NCI-H69 (cell line): ENCODE results near the gene FMO3.
A peak's percentile ranks its signal among the peaks of the same experiment; 100 is the strongest.

ENCODE experiments used
- DNase-seq: peaks from one replicate; lab custom pipeline; 2025; lab: John Stamatoyannopoulos, UW

The FMO3 gene

DNA sequence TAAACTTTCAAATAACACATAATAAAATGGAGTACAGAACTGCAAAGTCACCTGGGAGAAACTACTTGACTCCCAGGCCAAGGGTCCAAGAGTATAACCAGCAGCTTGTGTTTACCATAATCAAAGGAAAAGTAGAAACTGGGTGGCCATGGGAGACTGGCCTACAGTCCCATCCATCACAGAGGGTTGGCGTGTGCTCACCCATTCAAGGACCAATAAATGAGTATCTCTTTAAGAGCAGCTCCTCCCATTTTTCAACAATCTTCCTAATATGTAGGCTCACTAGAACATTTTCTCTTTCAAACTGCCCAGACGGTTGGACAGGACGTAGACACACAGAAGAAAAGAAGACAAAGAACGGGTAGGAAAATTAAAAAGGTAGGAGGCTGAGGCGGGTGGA, at the start of gene FMO3:
FMO3 (plus strand) TSS at position 302 of the 400 bp plus-strand sequence. CDS start 1,754 bp downstream, outside the sequence.
- no peak for DNase-seq

DNA sequence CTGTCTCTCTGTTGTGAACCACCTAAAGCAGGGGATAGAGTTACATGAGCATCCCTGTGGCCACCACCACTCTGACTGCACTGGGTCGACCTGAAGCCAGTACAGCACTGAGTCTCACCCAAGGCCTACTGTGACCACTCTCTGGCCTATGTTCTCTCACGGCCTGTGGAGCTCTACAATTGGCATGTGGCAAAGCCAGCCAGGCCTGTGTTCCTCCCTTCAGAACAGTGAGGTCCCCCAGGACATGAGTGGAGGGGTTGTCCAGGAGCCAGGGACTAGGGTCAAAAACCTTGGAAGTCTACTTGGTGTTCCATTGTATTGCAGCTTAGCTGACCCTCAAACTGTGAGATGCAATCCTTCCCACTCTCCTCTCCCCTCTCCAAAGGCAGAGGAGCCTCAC, 42.7 kb upstream of the FMO3 start:
- no peak for DNase-seq

DNA sequence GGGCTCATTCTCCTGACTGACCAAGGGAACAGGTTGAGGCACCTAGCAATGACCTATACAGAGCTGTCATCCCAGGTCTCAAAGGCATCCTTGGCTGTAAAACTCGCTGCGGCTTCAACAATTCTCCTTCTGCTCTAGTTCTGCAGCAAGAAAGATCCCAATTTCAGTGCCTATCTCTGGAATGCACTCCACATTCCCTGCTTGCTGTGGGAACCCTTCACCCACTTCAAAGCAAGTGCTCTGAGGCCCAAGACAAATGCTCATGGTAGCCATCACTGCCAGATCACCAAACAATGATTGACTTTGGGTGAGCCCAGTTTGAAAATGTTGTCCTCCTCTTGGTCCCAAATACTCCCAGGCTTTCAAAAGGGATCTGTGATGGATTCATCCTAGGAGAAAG, 37.7 kb upstream of the FMO3 start:
- DNase-seq, result no peak

DNA sequence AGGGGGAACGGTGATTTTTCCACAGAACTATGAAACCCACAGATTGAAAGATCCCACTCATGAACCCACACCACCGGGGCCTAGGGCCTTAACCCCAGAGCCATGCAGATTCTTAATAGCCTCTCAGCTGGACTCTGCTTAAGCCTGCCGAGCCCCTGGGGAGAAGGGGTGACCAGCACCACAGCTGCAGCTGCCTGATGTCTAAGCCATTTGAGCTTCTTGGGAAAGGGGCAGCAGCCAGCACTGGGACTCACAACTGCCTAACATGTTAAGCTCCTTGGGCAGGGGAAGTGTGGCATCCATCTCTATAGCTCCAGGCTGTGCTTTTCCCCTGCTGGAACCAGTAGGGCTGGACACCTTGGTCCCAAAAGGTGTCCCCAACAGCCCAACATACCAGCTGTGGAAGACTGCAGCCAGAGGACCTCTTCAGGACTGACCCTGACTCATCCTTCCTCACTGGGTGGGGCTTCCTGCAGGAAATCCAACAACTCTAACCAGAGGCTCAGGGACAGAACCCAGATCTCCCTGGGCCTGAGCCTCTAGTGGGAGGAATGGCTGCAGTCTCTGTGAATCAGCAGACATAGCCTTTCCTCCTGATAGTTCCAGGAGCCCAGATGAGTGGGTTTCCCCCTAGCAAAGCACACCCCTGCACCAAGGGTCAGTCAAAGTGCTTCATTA, 34.6 kb upstream of the FMO3 start:
- DNase-seq, result no peak

DNA sequence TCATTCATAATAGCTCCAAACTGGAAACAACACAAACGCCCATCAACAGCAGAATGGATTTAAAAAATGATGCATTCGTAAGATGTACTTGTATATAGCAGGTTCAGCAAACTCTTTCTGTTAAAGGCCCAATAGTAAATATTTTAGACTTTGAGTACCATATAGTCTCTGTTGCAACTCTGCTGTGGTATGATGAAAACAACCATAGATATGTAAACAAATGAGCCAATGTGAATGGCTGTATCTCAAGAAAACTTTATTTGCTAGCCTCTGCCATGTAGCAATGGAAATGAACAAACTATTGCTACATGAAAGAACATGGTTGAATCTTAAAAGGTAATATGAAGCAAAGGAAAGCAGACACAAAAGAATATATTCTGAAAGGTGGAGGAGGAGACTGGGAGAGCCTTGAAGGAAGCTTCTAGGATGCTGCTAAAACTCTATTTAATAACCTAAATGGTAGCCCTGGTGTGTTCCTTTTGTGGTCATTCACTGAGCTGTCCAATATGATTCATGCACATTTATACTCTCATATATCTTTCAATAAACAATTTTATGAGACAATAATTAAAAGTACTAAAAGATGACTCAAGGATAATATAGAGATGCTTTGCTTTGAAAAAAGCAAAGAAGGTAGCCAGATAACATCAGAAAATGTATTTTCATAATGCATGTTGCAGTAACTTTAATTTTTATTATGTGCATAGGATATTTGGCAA, 29.1 kb upstream of the FMO3 start:
- DNase-seq, result no peak

DNA sequence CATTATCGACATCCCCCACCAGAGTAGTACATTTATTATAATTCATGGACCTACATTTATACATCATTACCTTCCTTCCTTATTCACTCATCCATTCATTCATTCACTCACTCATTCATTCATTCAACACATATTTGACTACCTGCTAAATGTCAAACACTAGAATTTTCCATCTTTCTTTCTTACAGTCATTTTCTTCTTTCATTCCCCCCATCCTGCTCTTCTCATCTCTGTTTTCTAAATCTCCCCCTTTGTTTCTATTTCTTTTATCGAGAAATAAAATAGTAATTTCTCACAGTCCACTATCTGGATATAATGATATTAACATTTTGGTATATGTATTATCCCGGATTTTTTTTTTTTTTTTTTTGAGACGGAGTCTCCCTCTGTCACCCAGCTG, 27.8 kb upstream of the FMO3 start:
- no peak for DNase-seq

DNA sequence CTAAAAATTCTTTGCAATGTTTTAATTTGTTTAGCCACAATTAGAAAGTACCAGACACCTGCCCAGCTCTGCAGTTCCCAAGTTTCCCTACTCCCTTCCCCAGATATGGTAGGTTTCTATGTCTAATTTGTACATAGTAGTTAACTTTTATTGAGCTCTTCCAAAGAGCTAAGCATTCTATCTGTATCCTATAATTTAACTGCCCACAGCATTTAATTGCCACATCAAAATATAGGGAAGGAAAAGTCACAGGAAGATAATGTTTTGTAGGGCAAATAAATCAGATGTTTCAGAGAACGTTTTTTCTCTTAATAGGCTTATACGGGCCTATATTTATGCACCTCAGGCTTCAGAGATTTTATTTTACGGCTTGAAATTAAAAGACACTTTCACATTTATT, 15.7 kb upstream of the FMO3 start:
- peak; percentile 9 for DNase-seq

DNA sequence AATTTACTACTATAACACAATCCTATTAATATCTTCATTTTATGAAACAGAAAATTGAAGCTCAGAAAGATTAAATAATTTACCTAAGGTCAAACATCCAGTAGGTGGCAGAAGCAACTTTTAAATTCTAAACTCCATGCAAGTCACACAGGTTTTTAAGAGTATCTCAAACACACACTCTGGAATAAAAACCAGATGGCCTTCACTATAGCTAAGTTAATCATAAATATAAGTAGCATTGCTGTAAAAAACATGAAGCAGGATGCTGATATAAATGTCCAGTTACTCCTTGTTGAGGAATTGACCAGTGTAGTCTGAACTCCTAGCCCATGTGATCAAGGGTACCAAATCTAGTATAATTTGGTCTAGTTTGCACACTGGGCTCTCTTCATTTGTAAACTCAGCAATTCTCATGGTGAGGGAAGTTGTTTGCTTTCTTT, 9.4 kb upstream of the FMO3 start:
- DNase-seq, result peak; percentile 8

DNA sequence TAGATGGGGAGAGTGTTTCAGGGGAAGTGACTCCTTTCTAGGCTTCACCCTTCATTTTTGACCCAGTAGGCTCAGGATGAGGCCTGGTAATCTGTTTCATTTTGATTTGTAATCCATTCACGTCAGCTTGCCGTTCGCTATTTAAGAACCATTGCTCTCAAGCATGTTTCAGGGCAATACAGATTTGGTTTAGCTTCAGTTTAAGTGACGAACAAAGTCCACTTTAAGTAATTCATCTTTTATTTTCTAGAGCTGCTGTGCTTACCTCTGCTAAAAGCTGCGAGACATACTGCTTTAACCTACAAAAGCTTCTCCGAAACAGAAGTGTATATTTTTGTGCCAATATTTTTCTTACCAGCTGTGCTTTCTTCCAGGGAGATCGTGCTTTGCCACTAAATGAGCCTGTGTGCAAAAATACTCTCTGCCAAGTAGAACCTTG, 8.9 kb upstream of the FMO3 start:
- DNase-seq, result no peak

DNA sequence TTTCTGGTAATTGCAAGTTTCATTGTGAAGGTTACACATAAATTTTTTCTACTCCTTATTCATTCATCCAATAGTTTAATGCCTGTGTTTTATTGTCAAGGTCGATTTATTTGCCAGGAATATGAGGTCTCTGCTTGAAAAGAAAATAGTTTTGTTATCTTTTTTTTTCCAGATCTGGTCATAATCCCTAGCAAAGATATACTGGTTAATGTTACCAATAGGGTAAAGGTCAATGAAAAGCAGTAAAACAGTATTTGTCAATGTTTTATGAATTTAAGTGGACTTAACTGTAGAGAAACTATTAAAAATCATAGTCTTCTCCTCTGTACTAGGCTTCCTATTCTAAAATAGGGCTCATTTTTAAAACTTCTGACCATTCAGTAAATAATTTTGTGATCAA, 8.1 kb upstream of the FMO3 start:
- no peak for DNase-seq

DNA sequence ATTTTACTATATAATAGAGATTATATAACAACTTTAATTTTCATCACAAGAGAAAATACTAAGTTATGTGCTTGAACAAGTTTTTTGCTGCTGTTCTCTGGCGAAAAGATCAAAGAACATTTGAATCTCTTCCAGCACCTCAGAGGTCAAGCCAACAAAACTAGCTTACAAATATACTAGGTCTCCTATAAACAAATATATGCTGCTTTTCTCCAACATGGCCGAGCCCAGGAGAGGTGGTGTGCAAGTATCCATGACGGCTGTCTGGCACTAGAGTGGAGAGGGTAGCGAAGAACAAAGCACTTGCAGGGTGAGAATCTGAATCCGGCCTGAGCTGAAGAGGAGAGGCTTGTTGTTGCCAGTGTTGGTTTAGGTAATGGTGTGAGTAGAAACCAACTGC, 7.5 kb upstream of the FMO3 start:
- no peak for DNase-seq

DNA sequence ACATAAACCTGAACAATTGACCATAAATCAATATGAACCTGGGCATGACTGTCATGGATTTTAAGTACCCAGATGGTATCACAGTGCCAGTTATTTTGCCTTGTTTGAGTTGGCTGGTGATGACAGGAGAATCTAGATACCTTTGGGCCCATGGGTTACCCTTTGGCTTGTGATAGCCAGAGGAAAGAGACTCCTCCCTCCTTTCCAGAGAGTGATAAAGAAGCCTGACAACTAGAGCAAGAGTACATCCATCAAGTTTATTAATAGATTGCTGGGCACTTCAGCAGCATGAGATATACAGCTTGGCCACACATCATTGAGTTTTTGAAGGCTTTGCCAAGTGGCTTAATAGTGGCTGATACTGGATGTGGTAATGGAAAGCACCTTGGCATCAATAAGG, 6.6 kb upstream of the FMO3 start:
- DNase-seq, result no peak

DNA sequence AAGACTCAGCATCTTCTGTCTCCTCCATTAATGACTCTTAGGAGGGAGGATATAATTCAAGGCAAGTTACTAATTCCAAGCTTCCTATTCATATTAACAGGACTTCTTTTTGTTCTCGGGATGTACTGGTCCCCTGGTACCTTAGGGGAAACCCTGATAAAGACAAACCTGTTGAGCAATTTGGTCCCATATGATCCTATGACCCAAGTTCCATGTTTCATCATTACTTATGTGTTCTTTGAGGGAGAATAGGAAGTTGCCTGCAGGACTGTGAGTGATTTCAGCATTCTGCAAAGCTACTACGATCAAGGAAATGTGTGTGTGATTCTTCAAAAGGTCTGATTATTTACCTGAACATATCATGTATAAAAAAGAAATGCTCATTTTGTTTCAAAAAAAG, 5.8 kb upstream of the FMO3 start:
- no peak for DNase-seq

DNA sequence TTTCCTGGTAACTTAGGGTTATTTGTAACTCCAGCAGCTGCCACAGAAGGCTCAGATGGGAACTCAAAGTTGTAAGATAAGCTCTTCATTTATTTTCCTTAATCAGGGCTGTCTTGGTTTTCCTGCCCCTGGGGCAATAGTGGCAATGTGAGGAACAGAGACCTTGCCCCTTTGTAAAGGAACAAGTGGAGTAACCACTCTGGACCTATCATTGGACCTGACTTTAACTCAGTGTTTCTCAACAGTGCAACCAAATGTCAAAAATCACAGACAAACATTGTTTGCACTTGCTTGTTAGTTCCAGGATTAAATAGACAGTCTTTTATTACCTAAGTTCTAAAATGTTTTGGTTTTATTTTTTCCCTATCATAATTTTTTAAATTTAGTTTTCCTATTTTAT, 2.8 kb upstream of the FMO3 start:
- no peak for DNase-seq

DNA sequence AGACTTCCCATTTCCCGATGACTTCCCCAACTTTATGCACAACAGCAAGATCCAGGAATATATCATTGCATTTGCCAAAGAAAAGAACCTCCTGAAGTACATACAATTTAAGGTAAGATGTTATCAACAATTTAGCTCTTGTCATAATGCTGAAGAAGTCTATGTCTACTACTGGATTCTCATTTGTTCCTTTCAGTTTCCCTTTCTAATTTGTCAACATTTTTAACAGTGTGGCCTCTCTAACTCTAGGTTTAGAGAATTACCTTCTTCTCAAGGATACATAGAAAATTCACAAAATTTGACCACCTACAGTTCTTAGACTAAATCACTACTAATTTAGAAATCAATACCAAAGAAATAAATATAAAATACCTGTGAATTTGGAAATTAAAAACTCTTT, 13.2 kb downstream of the FMO3 start:
- no peak for DNase-seq

DNA sequence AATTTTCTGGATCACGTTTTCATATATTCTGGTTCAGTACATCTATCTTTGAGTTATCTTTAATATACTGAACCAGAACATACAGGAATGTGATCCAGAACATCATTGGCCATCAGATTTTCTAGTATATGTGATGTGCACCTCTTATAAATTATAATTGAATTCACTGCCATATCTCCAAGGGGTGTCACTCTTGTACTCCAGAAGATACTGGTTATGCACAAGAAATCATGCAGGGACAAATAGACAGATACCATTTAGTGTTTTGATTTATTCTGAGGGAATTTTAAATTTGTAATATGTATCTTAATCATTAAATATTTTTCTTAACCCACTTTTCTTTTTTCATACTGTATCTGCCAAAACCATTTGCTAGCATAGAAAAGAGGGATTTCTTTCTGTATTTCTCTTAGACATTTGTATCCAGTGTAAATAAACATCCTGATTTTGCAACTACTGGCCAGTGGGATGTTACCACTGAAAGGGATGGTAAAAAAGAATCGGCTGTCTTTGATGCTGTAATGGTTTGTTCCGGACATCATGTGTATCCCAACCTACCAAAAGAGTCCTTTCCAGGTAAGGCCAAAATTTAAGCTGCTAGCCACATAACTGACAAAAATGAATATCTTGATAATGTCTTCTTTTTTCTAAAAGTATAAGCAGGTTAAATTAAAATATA, 16.7 kb downstream of the FMO3 start:
- peak; percentile 18 for DNase-seq

DNA sequence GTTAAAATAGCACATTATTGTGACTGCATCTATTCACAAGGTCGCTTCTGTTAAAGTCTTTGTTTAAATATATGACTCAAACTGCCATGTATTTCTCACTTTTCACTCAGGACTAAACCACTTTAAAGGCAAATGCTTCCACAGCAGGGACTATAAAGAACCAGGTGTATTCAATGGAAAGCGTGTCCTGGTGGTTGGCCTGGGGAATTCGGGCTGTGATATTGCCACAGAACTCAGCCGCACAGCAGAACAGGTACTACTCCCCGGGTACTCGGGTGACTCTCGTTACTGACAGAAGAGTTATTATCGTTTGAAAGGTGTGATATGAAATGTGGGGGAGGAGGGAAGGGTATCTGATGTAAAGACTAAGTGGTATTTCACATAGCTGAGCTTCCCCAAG, 17.3 kb downstream of the FMO3 start:
- DNase-seq, result no peak

DNA sequence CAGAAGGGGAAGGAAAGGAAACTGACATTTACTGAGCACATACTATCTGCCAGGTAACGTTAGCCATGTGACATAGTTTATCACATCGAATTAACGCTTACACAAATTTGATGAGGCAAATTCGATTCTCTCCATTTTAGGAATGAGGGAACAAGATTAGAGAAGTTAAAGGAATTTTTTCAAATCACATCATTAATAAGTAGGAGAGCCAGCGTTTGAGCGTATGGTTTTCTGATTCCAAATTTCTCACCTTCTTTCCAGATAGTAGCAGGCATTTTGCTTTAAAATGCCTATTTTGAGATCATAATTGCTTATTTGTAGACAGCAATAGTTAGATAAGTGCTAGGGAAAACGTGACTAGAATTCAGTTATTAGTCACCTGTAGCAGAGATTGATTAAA, 19.3 kb downstream of the FMO3 start:
- no peak for DNase-seq

DNA sequence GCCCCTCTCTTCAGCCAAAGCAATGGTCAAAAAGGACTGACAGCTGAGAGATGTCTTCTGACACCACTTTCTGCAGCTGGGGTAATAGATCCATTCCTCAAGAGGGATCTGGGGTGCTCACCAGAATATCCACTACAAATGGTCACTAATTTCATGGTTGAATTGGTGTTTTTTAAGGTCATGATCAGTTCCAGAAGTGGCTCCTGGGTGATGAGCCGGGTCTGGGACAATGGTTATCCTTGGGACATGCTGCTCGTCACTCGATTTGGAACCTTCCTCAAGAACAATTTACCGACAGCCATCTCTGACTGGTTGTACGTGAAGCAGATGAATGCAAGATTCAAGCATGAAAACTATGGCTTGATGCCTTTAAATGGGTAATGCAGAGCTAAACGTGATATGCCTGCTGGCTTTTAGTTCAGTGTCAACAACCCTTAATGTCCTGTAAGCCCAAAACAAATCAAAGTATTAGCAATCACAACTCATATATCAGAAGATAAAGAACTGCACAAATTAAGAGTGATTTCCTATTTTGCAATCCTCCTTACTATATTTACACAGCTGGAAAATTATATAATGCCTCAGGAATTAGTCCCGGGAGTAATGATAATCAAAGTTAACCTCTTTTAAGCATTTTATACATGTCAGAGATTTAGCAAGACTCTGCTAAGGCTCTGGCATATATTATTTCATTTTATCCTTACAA, 20.1 kb downstream of the FMO3 start:
- DNase-seq, result peak; percentile 16

DNA sequence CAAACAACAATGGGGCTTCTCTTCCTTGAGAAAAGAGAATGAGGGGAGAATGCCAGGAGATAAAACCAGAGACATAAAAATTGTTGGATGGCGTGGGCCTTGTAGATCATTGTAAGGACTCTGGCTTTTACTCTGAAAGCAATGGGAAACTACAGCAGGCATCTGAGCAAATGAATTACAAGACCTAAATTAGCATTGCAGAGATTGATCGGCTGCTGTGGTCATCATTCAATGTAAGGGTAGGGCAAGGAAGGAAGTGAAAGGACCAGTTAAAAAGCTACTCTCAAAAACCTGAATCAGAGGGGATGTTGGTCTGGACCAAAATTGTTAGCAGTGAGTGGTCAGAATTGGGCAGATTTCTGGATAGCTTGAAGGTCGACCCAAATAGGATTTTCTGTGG, 21.4 kb downstream of the FMO3 start:
- DNase-seq, result no peak

DNA sequence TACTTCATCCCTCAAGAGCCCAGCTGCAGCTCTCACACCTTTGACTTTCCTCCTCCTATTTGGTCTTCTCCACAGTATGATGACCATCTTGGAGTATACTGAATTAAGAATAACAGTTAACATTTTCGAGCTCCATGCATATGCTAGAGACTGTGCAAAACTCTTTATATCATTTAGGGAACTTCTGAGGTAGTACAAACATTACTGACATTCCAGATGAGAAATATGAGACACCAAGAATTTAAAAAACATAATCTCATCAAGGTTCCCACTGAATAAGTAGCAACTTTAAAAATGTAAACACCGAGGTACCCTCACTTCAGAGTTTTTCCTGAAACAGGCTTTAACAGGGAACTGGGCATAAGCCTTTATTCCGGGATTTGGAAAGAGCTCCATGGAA, 22.7 kb downstream of the FMO3 start:
- no peak for DNase-seq

DNA sequence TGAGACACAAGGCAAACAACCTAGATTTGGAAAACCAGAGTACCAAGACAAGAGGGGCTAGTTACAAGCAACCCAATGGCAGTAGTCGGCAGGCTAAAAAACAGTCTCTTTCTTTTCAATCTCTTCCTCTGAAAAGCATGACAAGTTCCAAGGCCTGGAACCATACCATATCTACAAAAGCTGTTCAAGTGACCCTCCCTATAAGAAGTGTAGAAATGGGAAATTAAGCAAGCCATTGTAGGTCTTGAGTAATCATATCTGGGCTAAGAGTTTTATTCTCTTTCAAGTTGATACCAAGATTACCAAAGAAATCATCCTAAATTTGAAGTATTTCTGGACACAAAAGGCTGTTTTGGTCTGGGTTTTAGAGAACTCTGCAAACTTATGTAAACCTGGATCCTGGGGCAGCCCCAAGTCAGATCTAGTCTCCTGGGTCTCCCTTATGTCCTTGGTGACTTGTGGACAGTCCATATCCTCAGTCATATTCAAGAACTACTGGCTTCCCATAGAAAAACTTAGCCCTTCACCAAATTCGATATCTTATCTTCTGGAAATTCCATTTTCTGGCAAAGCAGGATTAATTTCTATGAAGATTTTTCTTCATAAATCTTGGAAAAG, 24.7 kb downstream of the FMO3 start:
- no peak for DNase-seq
